ENCODE measurements around the gene SRGAP3. TPM values are rescaled to one million over a fixed set of nuclear protein-coding genes. Genes with fewer than 3 reads are reported as not detected.

SRGAP3 gene
- polyA plus RNA-seq, 1 donor, result 19.5 TPM

DNA sequence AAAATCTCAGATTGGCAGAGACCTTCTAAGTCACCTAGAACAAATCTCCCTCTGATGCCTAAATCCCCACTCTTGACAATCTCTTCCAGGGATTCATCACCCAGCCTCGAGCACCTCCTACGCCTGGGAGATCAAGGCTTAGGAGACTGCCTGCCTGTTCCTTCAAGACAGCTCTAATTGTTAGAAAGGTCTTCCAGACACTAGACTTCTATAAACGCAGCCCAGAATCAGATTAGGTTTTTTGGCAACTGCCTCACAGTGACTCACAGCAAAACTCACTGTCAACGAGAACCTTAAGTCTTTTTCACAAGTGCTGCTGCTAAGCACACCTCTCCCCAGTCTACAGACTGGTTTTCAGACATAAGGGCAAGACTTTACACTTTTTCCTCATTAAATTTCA is 23.1 kb downstream of the SRGAP3 start:
- DNase-seq, result no peak

DNA sequence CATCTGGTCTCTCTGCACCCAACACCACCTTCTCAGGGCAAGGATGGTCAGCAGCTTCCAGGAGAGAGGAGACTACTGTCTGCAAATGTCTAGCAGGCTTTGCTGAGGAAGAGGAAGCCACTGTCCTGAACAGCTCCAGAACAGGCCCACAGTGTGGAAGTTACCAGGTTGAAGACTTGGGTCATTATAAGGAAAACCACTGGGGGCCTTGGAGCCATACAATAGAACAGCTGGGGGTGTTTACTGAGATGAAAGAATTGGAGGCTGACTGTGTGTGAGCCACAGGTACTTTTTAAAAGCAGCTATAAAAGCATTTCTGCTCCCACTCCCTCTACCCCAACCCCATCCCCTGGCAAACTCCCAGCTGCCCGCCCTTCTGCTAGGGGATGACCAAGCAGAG is 24.2 kb downstream of the SRGAP3 start:
- no peak for DNase-seq

DNA sequence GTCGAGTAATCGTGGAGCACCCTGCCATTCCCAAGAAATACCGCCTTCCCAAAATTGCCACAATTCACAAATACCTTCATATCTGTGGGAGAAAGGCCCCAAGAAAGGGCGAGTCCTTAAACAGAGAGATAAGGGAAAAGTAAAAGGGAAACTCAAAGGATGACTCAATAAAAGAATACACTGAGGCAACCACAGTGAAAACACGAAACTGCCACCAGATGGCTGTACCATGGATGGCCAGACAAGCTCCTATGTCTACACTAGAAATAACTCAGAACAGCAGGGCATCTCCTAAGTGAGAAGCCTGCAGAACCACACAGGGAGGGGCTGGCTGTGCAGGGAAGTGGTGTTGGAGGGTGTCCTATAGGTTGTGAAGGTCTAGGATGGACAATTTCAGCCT is 25.0 kb downstream of the SRGAP3 start:
- DNase-seq, result no peak

DNA sequence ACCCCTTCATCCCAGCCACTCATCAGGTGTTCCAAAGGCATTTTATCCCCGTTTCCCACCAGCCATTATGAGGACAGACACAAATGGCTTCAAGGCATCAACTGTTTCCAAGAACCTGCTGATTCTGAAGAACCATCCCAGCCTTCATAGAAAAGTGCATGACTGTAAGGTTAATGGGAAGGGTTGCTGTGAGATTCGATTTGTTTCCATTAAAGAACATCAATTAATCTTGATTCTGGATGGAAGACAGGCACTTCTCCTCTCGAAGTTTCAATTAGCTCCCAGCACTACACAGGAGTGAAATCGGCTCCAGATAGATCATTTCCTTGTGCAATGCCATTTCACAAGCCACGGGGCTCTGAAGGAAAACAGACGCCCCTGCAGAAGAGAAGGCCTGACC is 25.8 kb downstream of the SRGAP3 start:
- DNase-seq, result no peak

DNA sequence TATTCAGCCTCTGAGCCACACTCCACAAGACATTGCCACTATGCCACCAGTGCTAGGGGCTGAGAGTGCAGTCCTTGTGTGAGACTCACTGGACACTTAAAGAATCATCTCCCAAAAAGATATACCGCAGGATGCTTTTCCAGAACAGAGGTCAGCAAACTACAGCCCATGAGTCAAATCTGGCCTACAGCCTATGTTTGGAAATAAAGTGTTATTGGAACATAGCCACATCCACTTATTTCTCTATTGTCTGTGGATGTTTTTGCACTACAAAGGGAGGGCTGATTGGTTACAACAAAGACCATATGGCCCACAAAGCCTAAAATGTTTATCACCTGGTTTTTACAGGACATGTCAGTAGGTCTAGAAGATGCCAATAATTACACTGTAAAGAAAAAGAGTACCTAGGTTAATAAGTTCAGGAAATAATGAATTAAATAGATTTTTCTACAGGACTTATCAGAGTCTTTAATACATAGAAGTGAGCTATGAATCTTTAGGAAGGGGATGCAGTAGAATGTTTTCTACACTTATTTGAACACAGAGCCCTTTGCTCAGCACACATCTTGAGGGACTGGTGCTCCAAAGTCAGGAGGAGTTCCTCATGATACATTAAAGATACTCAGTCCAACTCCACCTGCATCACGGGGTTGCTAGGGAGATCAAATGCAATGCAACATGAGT is 26.3 kb downstream of the SRGAP3 start:
- no peak for DNase-seq

DNA sequence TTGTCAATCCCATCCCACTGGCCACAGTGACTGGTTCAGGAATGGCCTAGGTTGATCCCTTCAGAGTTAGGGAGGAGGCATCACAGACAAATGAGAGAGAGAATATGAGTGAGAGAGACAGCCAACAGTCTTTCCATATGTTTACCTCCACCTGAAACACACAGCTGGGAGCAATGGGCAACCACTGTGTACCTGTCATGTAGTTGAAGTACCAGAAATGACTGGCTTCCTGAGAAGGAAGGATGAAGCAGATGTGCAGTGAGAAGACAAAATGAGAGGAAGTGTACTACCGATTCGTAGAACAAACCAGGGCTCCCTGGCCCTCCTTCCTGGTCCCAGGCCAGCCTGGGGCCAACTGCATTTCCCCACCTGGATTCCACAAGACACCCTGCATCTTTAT is 27.4 kb downstream of the SRGAP3 start:
- no peak for DNase-seq

DNA sequence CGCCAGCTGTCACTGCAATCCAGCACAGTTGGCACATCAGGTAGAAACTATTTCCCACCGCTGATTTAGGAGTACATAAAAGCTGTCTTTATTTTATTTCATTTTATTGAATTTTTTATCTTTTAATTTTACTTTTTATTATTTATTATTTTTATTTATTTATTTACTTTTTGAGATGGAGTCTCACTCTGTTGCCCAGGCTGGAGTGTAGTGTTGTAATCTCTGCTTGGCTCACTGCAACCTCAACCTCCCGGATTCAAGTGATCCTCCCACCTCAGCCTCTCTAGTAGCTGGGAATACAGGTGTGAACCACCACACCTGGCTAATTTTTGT is 31.0 kb downstream of the SRGAP3 start:
- DNase-seq, result no peak

DNA sequence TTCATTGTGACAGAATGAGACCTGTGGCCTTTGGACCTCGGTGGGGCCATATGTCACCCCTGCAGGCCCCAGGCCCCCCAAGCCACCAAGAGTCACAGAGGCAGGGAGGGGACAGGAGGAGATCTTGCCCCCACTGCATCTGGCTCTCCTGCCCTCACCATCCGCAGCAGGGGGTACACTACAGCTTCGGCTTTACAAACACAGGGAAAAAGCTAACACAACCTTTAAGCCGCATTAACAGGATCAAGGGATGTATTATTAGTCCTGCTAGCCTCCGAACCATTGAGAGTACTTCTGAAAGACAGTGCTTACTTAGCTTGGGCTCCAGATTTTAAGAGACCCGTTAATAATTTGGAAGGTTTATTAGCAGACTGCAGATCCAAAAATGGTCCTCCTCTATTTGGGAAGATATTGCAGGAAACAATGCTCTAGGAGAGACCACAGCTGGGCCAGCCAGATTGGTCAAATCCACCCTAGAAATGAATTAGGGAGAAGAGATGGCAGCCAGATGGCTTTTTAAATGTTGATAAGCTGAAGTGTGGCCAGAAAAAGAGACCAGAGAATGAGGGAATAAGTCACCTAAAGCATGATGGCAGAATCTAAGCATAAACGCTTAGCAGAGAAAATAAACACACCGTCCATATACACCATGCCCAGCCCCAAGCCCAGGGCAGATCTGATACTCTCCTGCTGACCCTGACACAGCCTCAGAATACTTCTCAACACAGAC is 31.5 kb downstream of the SRGAP3 start:
- DNase-seq, result no peak

DNA sequence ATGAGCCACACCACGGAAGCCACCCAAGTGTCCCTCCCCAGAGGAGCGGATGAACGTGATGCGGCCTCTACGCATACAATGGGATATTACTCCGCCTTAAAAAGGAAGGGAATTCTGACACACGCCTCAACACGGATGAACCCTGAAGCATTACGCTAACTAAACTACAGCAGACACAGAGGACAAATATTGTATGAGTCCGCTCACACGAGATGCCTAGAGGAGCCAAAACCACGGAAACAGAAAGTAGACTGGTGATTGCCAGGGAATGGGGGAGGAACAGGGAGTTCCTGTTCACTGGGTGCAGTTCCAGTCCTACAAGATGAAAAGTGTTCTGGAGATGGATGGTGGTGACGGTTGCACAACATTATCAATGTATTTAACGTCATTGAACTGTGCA is 32.7 kb downstream of the SRGAP3 start:
- DNase-seq, result no peak

DNA sequence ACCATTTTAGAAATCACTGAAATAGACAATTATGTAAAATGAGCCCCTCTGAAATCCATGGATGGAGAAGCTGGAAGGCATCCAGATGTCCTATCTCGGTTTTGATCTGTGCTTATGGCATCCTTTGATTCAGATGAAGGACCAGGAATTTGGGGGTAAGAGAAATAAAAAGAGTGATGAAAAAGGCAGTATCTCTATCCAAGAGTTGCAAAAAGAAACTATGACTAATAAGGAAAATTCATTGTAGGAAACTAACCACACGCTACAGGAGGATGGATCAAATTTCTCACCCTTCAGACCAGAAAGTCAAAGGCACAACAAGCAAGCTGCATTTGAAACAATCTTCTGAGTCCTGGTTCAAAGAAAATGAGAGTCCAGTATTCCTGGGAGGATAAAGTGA is 34.8 kb downstream of the SRGAP3 start:
- DNase-seq, result peak; percentile 24

DNA sequence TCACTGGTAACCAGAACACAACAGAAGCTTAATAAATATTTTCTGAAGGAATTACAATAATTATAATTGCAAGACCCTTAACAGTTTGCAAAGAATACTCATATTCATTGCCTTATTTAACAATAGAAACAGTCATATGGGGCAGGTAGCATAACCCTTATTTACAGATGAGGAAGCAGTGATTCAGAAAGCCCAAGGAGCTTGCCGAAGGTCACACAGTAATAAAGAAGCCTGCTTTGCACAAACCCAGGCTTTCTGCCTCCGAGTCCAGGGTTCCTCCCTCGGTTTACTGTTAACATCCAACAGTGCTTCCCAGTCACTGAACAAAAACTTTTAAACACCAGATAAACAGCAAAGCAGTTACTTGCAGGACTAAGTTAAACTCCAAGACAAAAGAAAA is 35.3 kb downstream of the SRGAP3 start:
- DNase-seq, result no peak

DNA sequence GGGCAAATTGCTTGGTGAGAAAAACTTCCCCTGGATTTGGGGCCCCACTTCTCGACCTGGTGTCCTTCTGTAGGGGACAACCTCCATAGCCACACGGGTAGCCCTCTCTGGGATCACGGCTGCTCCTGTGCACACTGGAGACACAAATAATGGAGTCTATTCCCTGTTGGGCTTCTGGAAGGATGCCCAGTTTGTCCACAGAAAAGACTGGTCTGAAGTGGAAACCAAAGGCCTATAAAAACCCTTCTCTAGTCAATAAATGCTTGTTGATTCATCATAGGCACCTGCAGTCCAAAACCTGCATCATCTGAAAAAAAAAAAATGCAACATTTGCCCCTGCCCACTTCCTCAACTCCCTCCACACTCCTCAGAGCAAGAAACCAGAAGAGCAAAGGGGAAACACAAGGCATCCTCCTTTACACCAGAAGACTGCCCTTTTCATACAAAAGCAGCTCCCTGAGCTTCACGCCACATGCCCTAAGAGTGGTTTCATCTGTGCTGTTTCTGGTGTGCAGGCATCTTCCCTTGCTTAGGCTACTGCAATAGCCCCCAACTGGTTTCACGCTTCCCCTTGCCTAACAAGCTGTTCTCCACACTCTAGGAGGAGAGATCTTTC is 36.3 kb downstream of the SRGAP3 start:
- DNase-seq, result no peak

DNA sequence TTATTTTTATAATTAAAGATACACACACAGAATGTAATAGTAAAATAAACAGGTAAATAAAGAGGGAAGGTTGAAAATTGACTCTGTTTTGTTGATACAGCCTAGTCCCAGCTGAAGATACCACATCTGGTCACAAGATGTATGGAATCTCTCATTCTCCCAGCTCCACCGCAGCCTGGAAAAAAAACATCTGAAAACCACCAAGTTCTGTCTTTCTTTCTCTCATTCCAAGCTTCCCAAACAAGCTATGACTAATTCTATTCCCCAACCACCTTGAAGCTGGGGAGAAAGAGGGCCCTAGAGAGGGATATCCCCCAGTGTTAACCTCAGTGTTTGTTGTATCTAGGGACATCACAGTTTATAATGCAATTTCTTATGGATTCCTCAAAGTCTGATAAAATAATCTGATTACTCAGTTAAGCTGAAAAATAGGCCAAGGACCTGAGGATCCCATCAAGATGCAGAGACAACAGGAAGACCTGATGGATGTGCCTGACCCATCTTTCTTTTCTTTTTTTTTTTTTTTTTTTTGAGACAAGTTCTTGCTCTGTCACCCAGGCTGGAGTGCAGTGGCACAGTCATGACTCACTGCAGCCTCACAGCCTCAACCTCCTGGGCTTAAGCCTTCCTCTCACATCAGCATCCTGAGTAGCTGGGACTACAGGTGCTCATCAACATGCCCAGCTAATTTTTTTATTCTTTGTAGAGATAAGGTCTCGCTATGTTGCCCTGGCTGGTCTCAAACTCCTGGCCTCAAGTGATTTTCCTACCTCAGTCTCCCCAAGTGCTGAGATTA is 38.1 kb downstream of the SRGAP3 start:
- no peak for DNase-seq

DNA sequence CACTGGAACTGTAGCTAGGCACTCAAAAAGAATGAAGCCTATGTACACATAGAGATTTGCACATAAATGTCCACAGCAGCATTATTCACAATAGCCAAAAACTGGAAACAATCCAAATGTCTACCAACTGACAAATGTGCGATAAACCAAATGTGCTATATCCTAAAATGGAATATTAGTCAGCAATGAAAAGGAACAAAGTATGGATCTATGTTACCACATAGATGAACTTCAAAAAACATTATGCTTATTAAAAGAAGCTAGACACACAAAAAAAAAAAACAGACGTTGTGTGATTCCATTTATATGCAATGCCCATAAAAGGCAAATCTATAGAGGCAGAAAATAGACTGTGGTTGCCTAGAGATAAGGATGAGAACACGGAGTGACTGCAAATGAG is 39.7 kb downstream of the SRGAP3 start:
- no peak for DNase-seq

DNA sequence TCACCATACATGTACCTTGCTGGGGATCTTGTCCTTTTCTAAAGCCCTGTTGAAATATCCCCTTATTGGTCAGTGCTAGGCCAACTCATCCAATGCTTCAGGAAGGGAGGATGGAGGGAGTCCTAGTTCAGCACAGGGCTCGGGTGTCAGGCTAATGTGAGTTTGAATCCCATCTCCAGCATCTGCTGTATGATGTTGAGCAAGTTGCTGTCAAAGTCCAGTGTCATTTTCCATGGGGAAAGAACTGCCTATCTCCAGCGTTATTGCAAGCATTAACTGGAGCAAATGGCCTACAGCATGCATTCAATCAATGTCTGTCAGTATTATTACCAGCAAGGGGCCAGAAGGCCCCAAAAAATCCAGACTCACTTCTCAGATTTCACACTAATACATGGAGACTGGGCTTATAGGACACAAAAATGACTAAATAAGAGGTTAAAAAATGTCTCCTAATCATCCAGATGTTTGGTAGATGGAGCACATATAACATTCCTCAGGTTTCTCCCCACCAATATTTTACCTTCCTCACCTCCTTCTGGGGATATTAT is 40.8 kb downstream of the SRGAP3 start:
- no peak for DNase-seq

DNA sequence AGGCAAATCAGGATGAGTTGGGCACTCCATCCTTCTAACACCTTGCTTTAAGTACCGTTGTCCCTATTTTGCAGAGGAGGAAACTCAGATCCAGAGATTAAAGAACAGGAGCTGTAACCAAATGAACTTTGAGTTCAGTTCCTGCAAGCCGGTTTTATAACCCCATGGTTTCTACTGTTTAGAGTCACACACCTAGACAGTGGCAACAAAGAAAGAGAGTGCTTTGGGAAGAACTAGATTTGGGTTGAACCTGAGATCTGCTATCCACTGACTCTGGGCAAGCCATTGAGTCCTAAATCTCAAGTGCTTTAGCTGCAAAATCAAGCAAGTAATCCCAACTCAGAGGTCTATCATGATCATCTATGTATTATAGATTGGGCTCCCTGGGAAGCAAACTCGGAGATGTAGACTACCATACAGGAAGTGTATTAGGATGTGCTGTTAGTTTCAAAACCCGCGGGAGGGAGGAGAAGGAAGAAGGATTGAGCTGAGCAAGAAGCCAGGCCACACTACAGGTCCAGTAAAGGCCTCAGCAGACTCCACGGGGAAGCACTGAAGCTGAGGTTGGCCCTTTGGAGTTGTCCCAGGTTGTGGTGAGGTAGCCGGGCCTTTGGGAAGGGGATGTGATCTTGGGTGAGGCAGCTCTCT is 42.2 kb downstream of the SRGAP3 start:
- DNase-seq, result no peak

DNA sequence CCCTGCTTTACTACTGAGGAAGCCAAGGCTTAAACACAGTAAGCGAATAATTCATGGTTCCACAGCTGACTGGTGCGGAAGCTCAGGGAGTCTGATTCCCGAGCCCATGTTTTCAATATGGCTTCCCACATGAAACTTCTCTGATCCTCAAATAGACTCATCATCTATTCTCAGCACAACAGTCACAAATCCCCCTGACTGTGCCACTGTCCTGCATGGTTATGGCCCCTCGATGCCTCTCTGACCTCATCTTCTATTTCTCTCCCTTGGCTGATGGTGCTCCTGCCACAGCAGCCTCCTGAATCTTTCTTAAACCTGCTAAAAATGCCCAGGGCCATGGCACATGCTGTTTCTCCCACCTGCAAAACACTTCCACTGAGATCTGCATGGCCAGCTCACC is 43.2 kb downstream of the SRGAP3 start:
- no peak for DNase-seq

DNA sequence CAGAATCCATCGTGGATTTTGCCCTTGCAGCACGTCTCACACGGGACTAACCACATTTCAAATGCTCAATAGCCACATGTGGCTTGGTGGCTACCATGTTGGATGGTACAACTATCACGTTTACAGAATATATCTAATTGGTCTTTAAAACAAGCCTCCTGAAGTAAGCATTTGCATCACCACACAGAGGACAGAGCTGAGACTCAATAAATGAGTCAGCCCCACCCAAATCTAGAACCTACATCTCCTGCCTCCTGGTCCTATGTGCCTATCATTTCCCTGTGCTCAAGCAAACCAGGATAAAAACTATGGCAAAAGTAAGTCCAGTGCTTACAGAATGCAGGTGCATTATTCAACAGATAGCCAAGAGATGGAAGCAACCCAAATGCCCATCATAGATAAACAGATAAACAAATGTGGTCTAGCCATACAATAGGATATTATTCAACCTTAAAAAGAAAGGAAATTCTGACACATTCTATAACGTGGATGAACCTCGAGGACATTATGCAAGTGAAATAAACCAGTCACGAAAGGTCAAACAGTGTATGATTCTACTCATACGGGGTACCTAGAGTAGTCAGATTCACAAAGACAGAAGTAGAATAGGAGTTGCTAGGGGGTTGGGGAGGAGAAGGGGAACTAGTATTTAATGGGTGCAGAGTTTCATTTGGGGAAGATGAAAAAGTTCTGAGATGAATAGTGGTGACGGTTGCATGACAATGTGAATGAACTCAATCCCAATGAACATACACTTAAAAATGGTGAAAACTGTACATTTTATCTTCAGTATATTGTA is 43.9 kb downstream of the SRGAP3 start:
- DNase-seq, result no peak

DNA sequence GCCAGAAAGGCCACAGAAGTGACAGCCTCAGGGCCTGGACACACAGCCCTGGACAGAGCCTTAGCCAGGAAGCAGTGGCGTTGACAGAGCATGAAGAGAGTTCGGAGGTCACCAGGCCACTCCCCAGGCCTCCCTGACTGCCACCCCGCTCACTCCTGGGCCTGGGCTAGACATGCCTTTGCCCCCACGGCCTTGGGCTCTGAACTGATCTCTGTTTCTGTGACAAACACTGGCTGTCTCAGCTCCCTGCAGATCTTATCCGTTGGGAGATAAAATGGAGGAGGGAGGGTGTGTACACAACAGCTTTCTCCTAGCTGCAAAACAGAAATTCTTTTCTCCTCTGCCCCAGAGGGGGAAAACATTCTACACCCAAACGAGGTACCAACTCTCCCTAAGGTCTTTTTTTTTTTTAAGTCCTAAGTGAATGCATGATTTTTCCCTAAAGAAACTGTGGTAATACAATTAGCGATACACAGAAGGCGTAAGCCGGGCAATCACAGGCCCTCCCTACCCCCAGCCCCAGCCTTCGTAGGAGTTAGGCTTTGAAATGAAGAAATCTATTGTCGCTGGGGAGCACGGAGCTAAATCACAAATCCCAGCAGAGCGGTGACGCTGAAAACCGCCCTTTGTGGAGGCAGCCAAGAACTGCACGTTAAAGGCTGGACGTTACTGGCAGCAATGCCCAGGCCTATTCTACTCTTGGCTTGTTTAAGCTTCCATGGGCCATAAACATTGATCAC is 45.0 kb downstream of the SRGAP3 start:
- DNase-seq, result no peak

DNA sequence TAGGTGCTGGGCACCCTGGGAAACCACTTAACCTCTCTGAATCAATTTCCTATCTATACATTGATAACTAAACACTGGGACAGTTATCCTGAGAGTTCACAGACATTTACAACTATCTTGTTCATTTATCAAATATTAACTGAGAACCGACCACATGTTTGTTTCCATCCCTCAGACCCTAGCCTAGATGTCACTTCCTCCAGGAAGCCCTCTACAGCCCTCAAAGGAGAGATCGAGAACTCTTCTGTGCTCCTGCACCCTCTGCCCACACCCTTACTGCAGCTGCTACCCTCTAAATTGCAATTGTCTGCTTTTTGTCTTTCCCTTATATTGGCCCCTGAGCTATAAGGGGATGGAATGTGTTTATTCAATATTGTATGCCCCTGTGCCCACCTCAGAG is 46.1 kb downstream of the SRGAP3 start:
- no peak for DNase-seq

DNA sequence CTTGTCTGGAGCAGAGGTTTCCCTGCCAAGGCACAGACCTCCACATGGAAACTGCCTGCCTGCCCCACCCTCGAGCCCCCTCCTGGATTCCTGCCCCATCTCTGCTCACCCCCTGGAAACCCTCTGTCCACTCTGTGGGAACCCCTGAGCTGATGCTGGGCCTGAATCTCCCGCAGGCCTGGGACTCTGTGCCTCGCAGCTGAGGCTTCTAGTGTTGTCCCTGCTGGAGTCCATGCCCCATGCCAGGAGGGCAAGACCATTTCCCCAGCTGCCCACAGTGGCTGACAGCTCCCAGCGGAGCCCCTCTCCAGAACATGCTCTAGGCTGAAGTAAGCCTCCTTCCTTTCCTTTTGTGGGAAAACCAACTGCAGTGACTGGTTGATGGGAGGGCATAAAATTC is 46.9 kb downstream of the SRGAP3 start:
- no peak for DNase-seq

Measured in left kidney (tissue), 2 donors.